Left ventricle myocardium superior (tissue), 1 donor: Measurements from ENCODE around the gene RIMBP2. TPM values are rescaled to one million over a fixed set of nuclear protein-coding genes. Genes with fewer than 3 reads are reported as not detected.

ENCODE experiments used
- ATAC-seq: fragments of 200-7000 bp; cut with Tn5 transposase; one replicate; pipeline ENCODE4 v1.9.1; 2020; ENCODE audit warnings: mild to moderate bottlenecking, moderate library complexity
- DNase-seq: peaks from one replicate; pipeline ENCODE4 v3.0.0-alpha.2; 2020
- intact Hi-C: fragments of 100-400 bp; cut with micrococcal nuclease; formaldehyde crosslinking; loops from one replicate; pipeline ENCODE4 v1.11.0; 2022
- total RNA-seq: library from RNA; stranded (reverse); fragmentation: NEBNext Ultra II Directional; extraction: Animal tissue kit (Norgen Biotek cat#: 25700); gene quantifications from one replicate; pipeline ENCODE4 v1.2.1, GENCODE V29; 2021
- donor health status: DM: no; HTN: yes; CAD: no; lungs with severe emphysema.

RIMBP2 gene
- total RNA-seq, 1 donor from 2014 or later, result 0.40 TPM

DNA sequence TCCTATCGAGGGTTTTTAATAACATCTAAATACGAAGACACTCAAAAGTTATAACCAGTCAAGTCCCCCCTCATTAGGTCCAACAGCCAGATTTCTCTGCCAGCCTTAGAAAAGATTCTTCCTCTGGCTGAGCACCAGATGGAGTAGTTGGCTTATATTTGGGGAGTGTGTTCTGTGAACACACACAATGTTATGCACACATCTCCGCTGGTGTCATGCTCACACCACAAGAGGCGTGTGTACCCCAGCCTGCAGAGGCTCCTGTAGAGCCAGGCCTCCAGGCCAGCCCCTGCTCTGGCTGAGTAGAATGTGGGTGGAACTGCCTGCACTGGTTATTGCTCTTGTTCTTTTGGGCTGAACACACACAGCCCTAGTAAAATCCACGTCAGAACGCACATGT, 314.4 kb downstream of the RIMBP2 start:
- peak; percentile 45 for ATAC-seq

GRCh38 chr12:130398100-130398848, 317.8 kb downstream of the RIMBP2 start:
- peak; percentile 63 for ATAC-seq
- DNase-seq, result no peak

More for the DNA sequence above, 314.4 kb downstream of the RIMBP2 start:
- intact Hi-C loops, result loop anchor here (5.0 kb wide), 1 partner anchor 346 kb away; no protein-coding TSS in a partner anchor
- no peak for DNase-seq

GRCh38 chr12:130396667-130397066, 319.4 kb downstream of the RIMBP2 start:
- intact Hi-C loops, result no loop called here
- ATAC-seq (no peak), DNase-seq (no peak)

More at GRCh38 chr12:130398100-130398848, 317.8 kb downstream of the RIMBP2 start:
- intact Hi-C loops, result no loop called here

DNA sequence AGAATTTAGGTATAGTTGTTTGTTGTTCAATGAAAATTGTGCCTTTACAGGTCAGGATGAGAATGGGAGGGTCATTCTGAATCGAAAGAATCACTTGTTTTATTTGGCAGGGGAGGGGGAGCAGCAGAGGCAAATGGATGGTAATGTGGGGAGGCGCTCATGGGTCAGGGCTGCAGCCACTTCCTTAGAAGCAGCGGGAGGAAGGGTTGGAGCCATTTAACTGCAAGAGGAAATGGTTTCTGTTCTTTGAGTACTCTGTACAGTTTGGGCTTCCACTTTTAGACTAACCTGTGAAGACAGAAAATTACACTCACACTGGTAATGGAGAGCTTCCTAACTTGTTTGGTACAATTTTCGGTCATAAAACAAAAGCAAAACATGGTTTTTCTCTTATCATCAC, 321.2 kb downstream of the RIMBP2 start:
- DNase-seq, result no peak
- intact Hi-C loops, result no loop called here
- no peak for ATAC-seq

DNA sequence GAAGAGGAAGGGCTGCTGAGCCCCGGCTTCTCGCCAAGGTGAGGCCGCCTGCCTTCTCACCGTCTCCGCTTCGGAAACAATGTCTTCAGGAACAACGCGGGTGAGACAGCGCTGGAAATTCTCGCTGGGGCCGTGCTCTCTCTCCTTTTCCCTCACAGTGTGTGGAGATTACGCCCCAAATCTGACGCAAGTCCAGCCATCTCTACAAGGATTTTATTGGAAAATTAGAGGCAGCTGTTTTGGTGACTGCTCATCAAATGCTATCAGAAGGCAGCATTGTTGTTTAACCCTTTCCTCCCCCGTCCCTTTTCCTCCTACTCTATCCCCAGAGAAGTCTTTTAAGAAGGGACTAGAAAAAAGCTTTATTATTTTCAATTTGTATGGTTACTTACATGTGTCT, 324.9 kb downstream of the RIMBP2 start:
- ATAC-seq, result no peak
- intact Hi-C loops, result no loop called here
- no peak for DNase-seq

GRCh38 chr12:130385193-130385592, 330.9 kb downstream of the RIMBP2 start:
- intact Hi-C loops, result no loop called here
- ATAC-seq, result no peak
- no peak for DNase-seq

DNA sequence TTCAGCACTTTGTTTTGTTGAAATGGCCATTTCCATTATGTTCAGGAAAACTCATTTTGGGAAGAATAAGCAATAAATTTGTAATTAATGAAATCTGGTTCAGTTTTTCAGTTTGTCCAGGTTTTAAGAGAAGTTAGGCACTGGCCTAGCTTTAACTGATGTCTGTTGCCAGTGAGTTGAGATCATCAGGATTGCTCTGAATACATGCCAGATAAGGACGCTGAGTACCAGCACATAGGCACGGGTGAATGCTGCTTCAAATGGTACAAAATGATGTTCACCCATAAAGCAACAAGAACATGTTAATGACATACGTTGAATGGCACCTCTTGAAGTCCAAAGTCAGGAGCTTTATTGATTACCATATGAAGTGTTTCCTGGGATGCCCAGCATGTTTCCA, 331.9 kb downstream of the RIMBP2 start:
- DNase-seq (no peak), ATAC-seq (no peak)
- intact Hi-C loops, result no loop called here

DNA sequence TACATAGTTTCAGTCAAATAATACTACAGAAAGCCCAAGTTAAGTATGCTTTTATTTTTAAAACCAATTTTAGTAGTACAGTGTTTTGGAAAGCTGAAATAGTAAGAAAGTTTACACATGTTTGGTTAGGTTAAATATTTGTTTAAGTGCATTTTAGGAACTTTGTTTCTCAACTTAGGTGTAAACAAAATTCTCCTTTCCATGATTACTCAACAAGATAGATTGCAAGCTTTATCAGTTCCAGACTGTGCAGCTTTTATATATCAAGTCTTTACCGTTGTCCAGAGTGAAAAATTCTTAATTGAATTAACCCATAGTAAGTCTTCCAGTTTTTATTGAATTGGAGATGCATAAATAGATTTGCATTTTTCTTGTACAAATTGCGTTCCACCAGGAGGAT, 333.3 kb downstream of the RIMBP2 start:
- ATAC-seq (no peak), DNase-seq (no peak)
- intact Hi-C loops, result no loop called here

- no peak for ATAC-seq
- intact Hi-C loops, result no loop called here
- no peak for DNase-seq
Measured at GRCh38 chr12:130375296-130376287, 340.5 kb downstream of the RIMBP2 start.

DNA sequence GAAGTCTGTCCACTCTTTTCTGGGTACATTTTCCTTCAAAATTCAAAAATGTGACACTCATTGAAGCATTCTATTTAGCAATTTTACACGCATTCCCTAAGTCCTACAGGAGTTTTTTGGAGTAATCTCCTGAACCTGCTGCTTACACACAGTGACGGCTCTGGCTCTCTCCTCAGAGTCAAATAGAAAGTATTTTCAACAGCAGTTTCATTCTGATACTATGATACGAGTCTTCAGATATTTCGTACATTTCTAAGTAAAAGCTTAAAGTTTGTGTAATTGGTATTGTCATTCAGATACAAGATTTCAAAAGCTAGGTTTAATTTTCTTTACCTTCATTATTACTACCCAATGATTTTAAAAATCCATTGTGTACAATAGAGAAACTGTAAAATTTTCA, 342.0 kb downstream of the RIMBP2 start:
- intact Hi-C loops, result no loop called here
- DNase-seq, result no peak
- ATAC-seq, result no peak

DNA sequence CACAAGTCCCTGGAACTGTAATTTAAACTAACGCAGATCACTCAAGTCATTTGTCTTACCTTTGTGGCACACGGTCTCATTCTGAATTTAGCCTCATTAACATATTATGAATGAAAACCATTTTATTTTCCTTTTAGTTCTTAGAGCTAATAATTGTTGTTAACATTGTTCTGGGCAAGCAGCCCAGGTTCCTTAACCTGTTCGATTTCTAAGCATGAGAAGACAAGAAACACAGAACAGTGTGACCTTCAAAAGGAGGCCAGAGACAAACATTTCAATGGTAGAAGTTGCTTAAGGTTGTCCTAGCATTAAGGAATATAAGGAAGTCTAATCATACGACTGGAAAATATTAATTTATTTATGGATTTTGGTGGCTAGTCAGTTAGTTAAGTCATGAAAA, 343.2 kb downstream of the RIMBP2 start:
- DNase-seq, result no peak
- ATAC-seq, result no peak
- intact Hi-C loops, result no loop called here

DNA sequence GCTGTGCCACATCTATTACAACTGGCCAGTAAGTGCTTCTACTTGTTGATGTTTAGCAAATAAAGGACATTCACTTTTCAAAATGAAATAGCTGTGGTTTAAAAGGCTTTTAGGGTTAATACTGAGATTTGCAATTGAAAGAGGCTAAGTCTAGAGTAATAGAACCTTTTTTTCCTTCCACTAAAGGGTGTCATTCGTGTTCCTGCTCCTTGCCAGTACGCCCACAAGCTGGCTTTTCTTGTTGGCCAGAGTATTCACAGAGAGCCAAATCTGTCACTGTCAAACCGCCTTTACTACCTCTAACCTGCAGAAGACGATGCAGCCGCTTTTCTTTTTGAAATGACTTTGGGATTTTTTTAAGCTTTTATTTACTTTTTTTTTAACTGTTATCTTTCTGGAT, 344.8 kb downstream of the RIMBP2 start:
- DNase-seq (no peak), ATAC-seq (no peak)
- intact Hi-C loops, result no loop called here

- ATAC-seq, result no peak
- DNase-seq, result no peak
- intact Hi-C loops, result no loop called here
Measured at GRCh38 chr12:130369816-130370215, 346.3 kb downstream of the RIMBP2 start.

DNA sequence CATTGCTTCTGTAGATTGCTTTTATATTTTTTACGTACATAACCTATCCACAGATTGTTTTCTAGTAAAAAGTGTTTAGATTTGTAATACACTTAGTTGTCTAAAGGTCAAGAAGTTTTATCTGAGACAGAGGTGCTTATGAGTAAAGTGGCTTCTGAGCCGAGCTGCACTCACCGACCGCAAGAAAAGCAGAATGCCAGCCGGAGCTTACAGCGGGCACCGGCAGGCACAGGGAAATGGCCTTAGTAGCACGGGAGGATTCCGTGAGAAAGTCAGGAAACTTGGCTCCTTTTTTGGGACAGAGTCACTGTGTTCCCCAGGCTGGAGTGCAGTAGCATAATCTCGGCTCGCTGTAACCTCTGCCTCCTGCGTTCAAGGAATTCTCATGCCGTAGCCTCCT, 348.6 kb downstream of the RIMBP2 start:
- intact Hi-C loops, result no loop called here

DNA sequence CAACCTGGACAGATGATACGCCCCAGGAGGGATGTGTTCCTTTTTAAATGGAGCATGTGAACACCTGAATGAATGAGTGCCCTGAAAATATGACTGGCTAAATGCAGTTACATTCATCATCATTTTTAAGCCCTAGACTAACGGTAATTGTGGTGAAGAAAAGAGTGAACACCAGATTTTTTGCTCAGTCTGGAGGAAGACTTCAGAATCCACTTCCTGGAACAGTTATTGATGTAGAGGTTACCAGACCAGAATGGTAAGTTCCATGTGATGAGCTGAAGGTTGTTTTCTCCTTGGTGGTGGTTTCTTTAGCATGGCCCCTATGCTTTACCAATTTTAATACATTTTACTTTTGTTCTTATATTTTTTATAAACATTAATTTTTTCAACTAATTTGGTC, 349.1 kb downstream of the RIMBP2 start:
- intact Hi-C loops, result no loop called here
- DNase-seq (no peak), ATAC-seq (no peak)

More for the DNA sequence above, 348.6 kb downstream of the RIMBP2 start:
- DNase-seq (no peak), ATAC-seq (no peak)

GRCh38 chr12:130366159-130366558, 349.9 kb downstream of the RIMBP2 start:
- DNase-seq, result no peak
- intact Hi-C loops, result no loop called here
- no peak for ATAC-seq

DNA sequence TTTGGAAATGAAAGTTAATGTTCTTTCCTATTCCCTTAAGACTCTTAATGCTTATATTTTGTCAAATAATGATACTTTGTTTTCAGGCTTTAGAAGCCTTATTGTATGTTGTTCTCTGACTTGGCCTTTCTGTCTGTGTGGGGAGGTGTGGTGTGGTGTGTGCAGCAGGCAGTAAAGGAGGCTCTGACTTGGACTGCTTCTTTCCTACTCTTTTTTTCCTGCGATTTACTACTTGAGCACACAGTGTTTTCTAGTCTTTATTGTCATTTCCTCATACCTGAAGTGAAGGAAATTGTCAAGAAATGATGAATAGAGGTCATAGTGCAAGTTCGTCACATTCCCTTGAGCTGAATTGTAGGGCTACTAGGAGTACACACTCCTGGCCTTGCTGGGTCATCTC, 351.5 kb downstream of the RIMBP2 start:
- intact Hi-C loops, result no loop called here
- ATAC-seq, result no peak

DNA sequence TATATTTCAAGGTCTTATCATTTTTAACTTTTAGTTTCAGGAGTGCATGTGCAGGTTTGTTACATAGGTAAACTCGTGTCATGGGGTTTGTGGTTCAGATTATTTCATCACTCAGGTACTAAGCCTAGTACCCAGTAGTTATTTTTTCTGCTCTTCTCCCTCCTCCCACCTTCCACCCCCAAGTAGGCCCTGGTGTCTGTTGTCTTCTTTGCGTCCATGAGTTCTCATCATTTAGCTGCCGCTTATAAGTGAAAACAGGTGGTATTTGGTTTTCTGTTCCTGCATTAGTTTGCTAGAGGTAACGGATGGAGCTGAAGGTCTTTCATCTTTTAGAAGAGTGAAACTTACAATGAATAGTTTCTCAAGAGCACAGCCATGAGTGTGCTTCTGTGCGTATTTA, 354.0 kb downstream of the RIMBP2 start:
- DNase-seq (no peak), ATAC-seq (no peak)
- intact Hi-C loops, result no loop called here

More for the DNA sequence above, 351.5 kb downstream of the RIMBP2 start:
- DNase-seq, result no peak

DNA sequence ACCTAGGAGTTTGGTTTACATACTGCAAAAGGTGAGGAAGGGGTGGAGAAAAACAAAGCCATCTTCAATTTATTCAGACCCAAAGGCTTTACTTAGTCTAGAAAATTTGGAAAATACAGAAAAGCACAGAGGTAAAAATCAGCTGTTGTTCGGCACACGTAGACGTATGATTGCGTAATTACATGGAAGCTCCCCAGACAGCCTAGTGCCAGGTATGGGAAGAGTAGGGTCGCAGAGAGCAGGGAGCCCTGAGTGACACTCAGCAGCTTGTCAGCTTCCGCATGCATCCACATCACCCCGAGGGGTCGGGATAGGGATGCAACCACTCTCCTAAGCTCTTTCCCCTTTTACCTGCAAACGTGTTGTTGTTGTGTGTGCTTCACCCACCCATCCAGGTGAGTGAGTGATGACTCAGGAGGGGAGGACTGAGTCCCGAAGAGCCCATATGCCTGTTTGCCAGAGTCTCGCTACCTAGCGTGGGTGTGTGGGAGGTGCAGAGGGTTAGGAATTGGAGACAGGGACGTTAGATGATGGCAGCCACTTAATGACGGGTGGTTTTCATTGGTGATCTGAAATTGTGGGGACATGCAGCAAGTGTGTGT, 358.3 kb downstream of the RIMBP2 start:
- ATAC-seq, result no peak
- DNase-seq, result no peak
- intact Hi-C loops, result no loop called here

DNA sequence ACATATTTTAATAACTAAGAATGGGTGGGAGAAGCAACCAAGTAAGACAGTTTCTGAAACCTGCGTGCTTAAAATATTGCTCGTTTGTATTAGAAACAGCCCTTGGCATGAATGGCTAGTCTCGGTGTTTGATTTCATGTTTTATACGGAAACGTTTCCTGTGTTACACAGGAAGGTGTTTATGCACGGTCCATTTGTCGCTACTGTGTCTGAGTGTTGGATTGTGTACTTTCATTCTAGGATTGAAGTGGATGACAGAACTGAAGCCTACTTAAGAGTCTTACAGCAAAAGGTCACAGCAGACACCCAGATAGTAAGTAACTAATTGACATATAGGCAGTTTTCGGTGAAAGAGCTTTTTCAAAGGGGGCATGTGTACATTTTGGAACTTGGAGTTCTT, 358.9 kb downstream of the RIMBP2 start:
- ATAC-seq (no peak), DNase-seq (no peak)
- intact Hi-C loops, result no loop called here
